ENCODE measurements around the gene GRM8. TPM values are rescaled to one million over a fixed set of nuclear protein-coding genes. Genes with fewer than 3 reads are reported as not detected.

GRM8 gene
- total RNA-seq, 2 experiments from 2014 or later, result not detected

GRCh38 chr7:127059475-127059874, 193.3 kb downstream of the GRM8 start:
- no peaks in the 10 kb centered on the region for H3K79me2 ChIP-seq (ENCODE audit: insufficient read depth, low read depth, low read length)
- CTCF ChIA-PET (ENCODE audit: unreplicated experiment), result no interaction called here
- TF ChIP-seq CTCF (conservative IDR thresholded peaks at IDR 0.05; ENCODE audit: low read length), result no peak
- TF ChIP-seq EZH2phosphoT487 (IDR thresholded peaks at IDR 0.05; ENCODE audit: borderline replicate concordance, low read depth, low read length), result no peak
- no peak overlapping the region for H3K4me3 ChIP-seq (ENCODE audit: low read depth, low read length, poor library complexity, severe bottlenecking)
- H3K27ac ChIP-seq (ENCODE audit: low read depth, low read length, poor library complexity, severe bottlenecking), result no peak overlapping the region
- no peaks in the 10 kb centered on the region for H3K9me3 ChIP-seq (ENCODE audit: low read length)
- no peaks in the 10 kb centered on the region for H3K9me2 ChIP-seq (ENCODE audit: insufficient read depth, low read length)
- POLR2A ChIA-PET, result no interaction called here
- no peak overlapping the region for H3K4me2 ChIP-seq (ENCODE audit: low read length)
- H3K36me3 ChIP-seq (ENCODE audit: insufficient read depth, low read length), result no peaks in the 10 kb centered on the region
- DNase-seq (ENCODE audit: low spot score), result no peak
- no peak overlapping the region for H2AFZ ChIP-seq (ENCODE audit: low read length)
- H4K20me1 ChIP-seq (ENCODE audit: insufficient read depth, low read length), result no peaks in the 10 kb centered on the region
- H3K4me1 ChIP-seq (ENCODE audit: insufficient read depth, low read length, poor library complexity, severe bottlenecking), result no peaks in the 10 kb centered on the region
- no TSS peak for BruUV-seq (replicated peaks)
- intact Hi-C loops (cut with micrococcal nuclease; ENCODE audit: unreplicated experiment), result no loop called here

- H4K20me1 ChIP-seq (ENCODE audit: insufficient read depth, low read length), result no peaks in the 10 kb centered on the region
- CTCF ChIA-PET (ENCODE audit: unreplicated experiment), result no interaction called here
- TF ChIP-seq CTCF (conservative IDR thresholded peaks at IDR 0.05; ENCODE audit: low read length), result no peak
- no peak for TF ChIP-seq EZH2phosphoT487 (IDR thresholded peaks at IDR 0.05; ENCODE audit: borderline replicate concordance, low read depth, low read length)
Measured at GRCh38 chr7:127057918-127058317, 194.8 kb downstream of the GRM8 start.

GRCh38 chr7:127056202-127056601, 196.5 kb downstream of the GRM8 start:
- Histone ChIP-seq H3K4me2 (ENCODE audit: low read length) (no peak overlapping the region), H3K4me1 (ENCODE audit: insufficient read depth, low read length, poor library complexity, severe bottlenecking) (no peaks in the 10 kb centered on the region), H3K9me2 (ENCODE audit: insufficient read depth, low read length) (no peaks in the 10 kb centered on the region), H3K27ac (ENCODE audit: low read depth, low read length, poor library complexity, severe bottlenecking) (no peak overlapping the region), H3K9me3 (ENCODE audit: low read length) (no peaks in the 10 kb centered on the region), H2AFZ (ENCODE audit: low read length) (no peak overlapping the region), H3K4me3 (ENCODE audit: low read depth, low read length, poor library complexity, severe bottlenecking) (no peak overlapping the region), H3K79me2 (ENCODE audit: insufficient read depth, low read depth, low read length) (no peaks in the 10 kb centered on the region), H3K36me3 (ENCODE audit: insufficient read depth, low read length) (no peaks in the 10 kb centered on the region), H4K20me1 (ENCODE audit: insufficient read depth, low read length) (no peaks in the 10 kb centered on the region)
- ChIA-PET POLR2A (interaction anchor here (0.7 kb wide), 1 partner anchor 9 kb away, joined by 3 read pairs; no protein-coding TSS in a partner anchor), CTCF (ENCODE audit: unreplicated experiment) (no interaction called here)
- TF ChIP-seq EZH2phosphoT487 (IDR thresholded peaks at IDR 0.05; ENCODE audit: borderline replicate concordance, low read depth, low read length), result no peak
- TF ChIP-seq CTCF (conservative IDR thresholded peaks at IDR 0.05; ENCODE audit: low read length), result no peak
- no TSS peak for BruUV-seq (replicated peaks)
- no peak for DNase-seq (ENCODE audit: low spot score)
- intact Hi-C loops (cut with micrococcal nuclease; ENCODE audit: unreplicated experiment), result no loop called here

More at GRCh38 chr7:127057918-127058317, 194.8 kb downstream of the GRM8 start:
- no TSS peak for BruUV-seq (replicated peaks)
- Histone ChIP-seq H3K27ac (ENCODE audit: low read depth, low read length, poor library complexity, severe bottlenecking) (no peak overlapping the region), H2AFZ (ENCODE audit: low read length) (no peak overlapping the region), H3K79me2 (ENCODE audit: insufficient read depth, low read depth, low read length) (no peaks in the 10 kb centered on the region), H3K4me1 (ENCODE audit: insufficient read depth, low read length, poor library complexity, severe bottlenecking) (no peaks in the 10 kb centered on the region), H3K9me3 (ENCODE audit: low read length) (no peaks in the 10 kb centered on the region), H3K9me2 (ENCODE audit: insufficient read depth, low read length) (no peaks in the 10 kb centered on the region), H3K4me2 (ENCODE audit: low read length) (no peak overlapping the region), H3K4me3 (ENCODE audit: low read depth, low read length, poor library complexity, severe bottlenecking) (no peak overlapping the region), H3K36me3 (ENCODE audit: insufficient read depth, low read length) (no peaks in the 10 kb centered on the region)
- DNase-seq (ENCODE audit: low spot score), result no peak
- POLR2A ChIA-PET, result no interaction called here
- intact Hi-C loops (cut with micrococcal nuclease; ENCODE audit: unreplicated experiment), result no loop called here
